Panc1 (cell line): ENCODE data around the gene SRGAP2B.
"Not testable (repeated sequence)": the region's sequence is repeated elsewhere in the genome, so short reads cannot be mapped to it uniquely, and the experiment has no call there.

Experiments
- POLR2AphosphoS5 ChIP-seq: IDR thresholded peaks from 2 replicates; pipeline ENCODE4 v1.6.1; 2012; ENCODE audit warnings: mild to moderate bottlenecking, low read depth, low read length, moderate library complexity
- SIN3A ChIP-seq: IDR thresholded peaks from 2 replicates; pipeline ENCODE4 v1.6.1; 2012; ENCODE audit warnings: low read depth, mild to moderate bottlenecking, low read length, moderate library complexity, borderline replicate concordance; ENCODE audit not compliant: insufficient read depth
- TCF7L2 ChIP-seq: IDR thresholded peaks from 2 replicates; pipeline ENCODE4 v1.6.1; 2011; ENCODE audit warnings: mild to moderate bottlenecking, low read depth, low read length, inconsistent platforms
- TF ChIP-seq, protein P1 (sequence below): fragments of 450-650 bp; IDR thresholded peaks from 2 replicates; pipeline ENCODE4 v1.5.1; 2017; ENCODE audit warnings: mild to moderate bottlenecking
- TF ChIP-seq, protein P2 (sequence below), 2 experiments: IDR thresholded peaks; 2 replicates each; pipeline ENCODE4 v1.6.1; 2011 to 2012; ENCODE audit warnings: low read depth in 2 of 2, control low read depth in 1 of 2, low read length in 1 of 2, mild to moderate bottlenecking in 1 of 2, moderate library complexity in 1 of 2; ENCODE audit not compliant: insufficient read depth in 1 of 2

DNA sequence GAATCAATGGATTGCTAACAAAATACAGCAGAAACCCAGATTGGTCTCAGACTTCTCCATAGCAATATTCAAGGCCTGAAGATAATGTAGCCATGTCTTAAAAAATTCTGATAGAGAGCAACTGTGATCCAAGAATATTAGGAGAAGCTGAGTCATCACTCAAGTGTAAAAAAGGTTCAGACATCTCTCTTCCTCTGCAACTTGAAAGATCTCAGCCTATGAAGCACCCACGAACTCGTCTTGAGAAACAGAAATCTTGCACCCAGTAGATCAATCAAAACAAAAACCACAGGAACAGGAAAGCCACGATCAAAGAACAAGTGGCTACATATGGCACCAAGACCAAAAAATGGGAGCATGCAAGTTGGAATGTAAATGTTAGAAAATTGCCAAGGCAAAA, 85.2 kb downstream of the SRGAP2B start:
- TF ChIP-seq TCF7L2, POLR2AphosphoS5, SIN3A: not testable (repeated sequence)
- TF ChIP-seq, protein P1, sequence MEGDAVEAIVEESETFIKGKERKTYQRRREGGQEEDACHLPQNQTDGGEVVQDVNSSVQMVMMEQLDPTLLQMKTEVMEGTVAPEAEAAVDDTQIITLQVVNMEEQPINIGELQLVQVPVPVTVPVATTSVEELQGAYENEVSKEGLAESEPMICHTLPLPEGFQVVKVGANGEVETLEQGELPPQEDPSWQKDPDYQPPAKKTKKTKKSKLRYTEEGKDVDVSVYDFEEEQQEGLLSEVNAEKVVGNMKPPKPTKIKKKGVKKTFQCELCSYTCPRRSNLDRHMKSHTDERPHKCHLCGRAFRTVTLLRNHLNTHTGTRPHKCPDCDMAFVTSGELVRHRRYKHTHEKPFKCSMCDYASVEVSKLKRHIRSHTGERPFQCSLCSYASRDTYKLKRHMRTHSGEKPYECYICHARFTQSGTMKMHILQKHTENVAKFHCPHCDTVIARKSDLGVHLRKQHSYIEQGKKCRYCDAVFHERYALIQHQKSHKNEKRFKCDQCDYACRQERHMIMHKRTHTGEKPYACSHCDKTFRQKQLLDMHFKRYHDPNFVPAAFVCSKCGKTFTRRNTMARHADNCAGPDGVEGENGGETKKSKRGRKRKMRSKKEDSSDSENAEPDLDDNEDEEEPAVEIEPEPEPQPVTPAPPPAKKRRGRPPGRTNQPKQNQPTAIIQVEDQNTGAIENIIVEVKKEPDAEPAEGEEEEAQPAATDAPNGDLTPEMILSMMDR: not testable (repeated sequence)
- TF ChIP-seq, protein P2, sequence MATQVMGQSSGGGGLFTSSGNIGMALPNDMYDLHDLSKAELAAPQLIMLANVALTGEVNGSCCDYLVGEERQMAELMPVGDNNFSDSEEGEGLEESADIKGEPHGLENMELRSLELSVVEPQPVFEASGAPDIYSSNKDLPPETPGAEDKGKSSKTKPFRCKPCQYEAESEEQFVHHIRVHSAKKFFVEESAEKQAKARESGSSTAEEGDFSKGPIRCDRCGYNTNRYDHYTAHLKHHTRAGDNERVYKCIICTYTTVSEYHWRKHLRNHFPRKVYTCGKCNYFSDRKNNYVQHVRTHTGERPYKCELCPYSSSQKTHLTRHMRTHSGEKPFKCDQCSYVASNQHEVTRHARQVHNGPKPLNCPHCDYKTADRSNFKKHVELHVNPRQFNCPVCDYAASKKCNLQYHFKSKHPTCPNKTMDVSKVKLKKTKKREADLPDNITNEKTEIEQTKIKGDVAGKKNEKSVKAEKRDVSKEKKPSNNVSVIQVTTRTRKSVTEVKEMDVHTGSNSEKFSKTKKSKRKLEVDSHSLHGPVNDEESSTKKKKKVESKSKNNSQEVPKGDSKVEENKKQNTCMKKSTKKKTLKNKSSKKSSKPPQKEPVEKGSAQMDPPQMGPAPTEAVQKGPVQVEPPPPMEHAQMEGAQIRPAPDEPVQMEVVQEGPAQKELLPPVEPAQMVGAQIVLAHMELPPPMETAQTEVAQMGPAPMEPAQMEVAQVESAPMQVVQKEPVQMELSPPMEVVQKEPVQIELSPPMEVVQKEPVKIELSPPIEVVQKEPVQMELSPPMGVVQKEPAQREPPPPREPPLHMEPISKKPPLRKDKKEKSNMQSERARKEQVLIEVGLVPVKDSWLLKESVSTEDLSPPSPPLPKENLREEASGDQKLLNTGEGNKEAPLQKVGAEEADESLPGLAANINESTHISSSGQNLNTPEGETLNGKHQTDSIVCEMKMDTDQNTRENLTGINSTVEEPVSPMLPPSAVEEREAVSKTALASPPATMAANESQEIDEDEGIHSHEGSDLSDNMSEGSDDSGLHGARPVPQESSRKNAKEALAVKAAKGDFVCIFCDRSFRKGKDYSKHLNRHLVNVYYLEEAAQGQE (IDR thresholded peaks at IDR 0.05; ENCODE audit: insufficient read depth in 1 of 2, low read depth in 2 of 2, low read length in 1 of 2): not testable (repeated sequence)
